IMR-90 (cell line): ENCODE data around the gene SLBP. TPM values are rescaled to one million over a fixed set of nuclear protein-coding genes. Genes with fewer than 3 reads are reported as not detected.

Source experiments
- ATAC-seq: fragments of 200-7000 bp; cut with Tn5 transposase; 2 replicates; pipeline ENCODE4 v1.9.1; 2020; ENCODE audit warnings: low read depth, mild to moderate bottlenecking, moderate library complexity
- BruUV-seq: library from RNA; stranded (reverse); fragments of 400-500 nt; replicated peaks from 2 replicates; lab custom pipeline; 2021; lab: Mats Ljungman, UMichigan
- CTCF ChIA-PET: fragments of 300-600 bp; formaldehyde crosslinking; extraction: SDS; loops from one replicate; lab custom pipeline; 2021; ENCODE audit warnings: antibody characterized with exemption; lab: Yijun Ruan, JAX
- POLR2A ChIA-PET: fragments of 300-600 bp; sonication (Branson Sonifier 250); formaldehyde crosslinking; loops from one replicate; lab custom pipeline; 2022; ENCODE audit warnings: antibody characterized with exemption; ENCODE audit not compliant: unreplicated experiment; lab: Charles Lee
- DNase-seq: peaks from one replicate; pipeline ENCODE4 v3.0.0; 2013
- H2AFZ ChIP-seq: replicated peaks from 2 replicates; pipeline ENCODE3; 2013; ENCODE audit warnings: low read length, mild to moderate bottlenecking; ENCODE audit not compliant: poor library complexity
- H2AK5ac ChIP-seq: 2 replicates; pipeline ENCODE4 v1.6.1; 2013; ENCODE audit warnings: low read depth, low read length, inconsistent platforms
- H2AK9ac ChIP-seq: replicated peaks from 2 replicates; pipeline ENCODE3; 2013; ENCODE audit warnings: mild to moderate bottlenecking, low read depth, low read length, moderate library complexity; ENCODE audit not compliant: poor library complexity
- H2BK120ac ChIP-seq: 2 replicates; pipeline ENCODE4 v1.6.1; 2013; ENCODE audit warnings: low read depth, low read length, inconsistent platforms
- H2BK15ac ChIP-seq: 3 replicates; pipeline ENCODE4 v1.6.1; 2013; ENCODE audit warnings: low read depth, low read length, inconsistent platforms
- H2BK20ac ChIP-seq: 2 replicates; pipeline ENCODE4 v1.6.1; 2013; ENCODE audit warnings: low read depth, mild to moderate bottlenecking, inconsistent platforms, low read length, moderate library complexity
- H2BK5ac ChIP-seq: 2 replicates; pipeline ENCODE4 v1.6.1; 2013; ENCODE audit warnings: mild to moderate bottlenecking, low read depth, low read length, inconsistent platforms; ENCODE audit not compliant: poor library complexity, severe bottlenecking
- H3K14ac ChIP-seq: replicated peaks from 2 replicates; pipeline ENCODE4 v1.6.1; 2013; ENCODE audit warnings: low read depth, low read length, inconsistent platforms
- H3K18ac ChIP-seq: 2 replicates; pipeline ENCODE4 v1.6.1; 2013; ENCODE audit warnings: low read depth, low read length, control low read depth
- H3K23ac ChIP-seq: 2 replicates; pipeline ENCODE4 v1.6.1; 2013; ENCODE audit warnings: low read depth, low read length, inconsistent platforms
- H3K27ac ChIP-seq: 2 replicates; pipeline ENCODE4 v1.5.1; 2013; ENCODE audit warnings: mild to moderate bottlenecking, control low read depth, low read length; ENCODE audit not compliant: insufficient read depth
- H3K27me3 ChIP-seq: 2 replicates; pipeline ENCODE4 v1.6.1; 2013; ENCODE audit warnings: low read length; ENCODE audit not compliant: control insufficient read depth, insufficient read depth
- H3K36me3 ChIP-seq: 2 replicates; pipeline ENCODE4 v1.6.1; 2013; ENCODE audit warnings: low read length, mixed read lengths; ENCODE audit not compliant: control insufficient read depth, insufficient read depth
- H3K4ac ChIP-seq: 2 replicates; pipeline ENCODE4 v1.6.1; 2013; ENCODE audit warnings: low read depth, low read length, inconsistent platforms
- H3K4me1 ChIP-seq: 2 replicates; pipeline ENCODE4 v1.6.1; 2013; ENCODE audit warnings: low read length, mixed read lengths; ENCODE audit not compliant: control insufficient read depth, insufficient read depth
- H3K4me2 ChIP-seq: 2 replicates; pipeline ENCODE4 v1.6.1; 2013; ENCODE audit warnings: low read depth, mild to moderate bottlenecking, control low read depth, low read length, moderate library complexity
- H3K4me3 ChIP-seq: 2 replicates; pipeline ENCODE4 v1.5.1; 2013; ENCODE audit warnings: low read depth, mild to moderate bottlenecking, control low read depth, low read length, moderate library complexity; ENCODE audit not compliant: insufficient read depth
- H3K56ac ChIP-seq: 2 replicates; pipeline ENCODE4 v1.6.1; 2013; ENCODE audit warnings: low read length, inconsistent platforms; ENCODE audit not compliant: insufficient read depth; ENCODE audit errors: extremely low read depth
- H3K79me1 ChIP-seq, 2 experiments: 2 replicates each; pipeline ENCODE4 v1.6.1; 2013; ENCODE audit warnings: low read length in 2 of 2, inconsistent platforms in 1 of 2, low read depth in 1 of 2
- H3K9ac ChIP-seq: 2 replicates; pipeline ENCODE4 v1.6.1; 2013; ENCODE audit warnings: low read depth, low read length, control low read depth
- H3K9me1 ChIP-seq: 2 replicates; pipeline ENCODE4 v1.6.1; 2013; ENCODE audit warnings: low read length, inconsistent platforms; ENCODE audit not compliant: insufficient read depth
- H3K9me3 ChIP-seq: 2 replicates; pipeline ENCODE4 v1.6.1; 2013; ENCODE audit warnings: low read length; ENCODE audit not compliant: control insufficient read depth, insufficient read depth
- H4K20me1 ChIP-seq: 2 replicates; pipeline ENCODE4 v1.6.1; 2013; ENCODE audit warnings: low read length, inconsistent platforms; ENCODE audit not compliant: insufficient read depth
- H4K5ac ChIP-seq: 2 replicates; pipeline ENCODE4 v1.6.1; 2013; ENCODE audit warnings: mild to moderate bottlenecking, low read depth, low read length, control low read depth
- H4K8ac ChIP-seq, 2 experiments: 2 replicates each; pipeline ENCODE4 v1.6.1; 2013; ENCODE audit warnings: low read depth in 2 of 2, low read length in 2 of 2, control low read depth in 1 of 2, inconsistent platforms in 1 of 2
- H4K91ac ChIP-seq: 2 replicates; pipeline ENCODE4 v1.6.1; 2013; ENCODE audit warnings: low read depth, low read length, inconsistent platforms; ENCODE audit not compliant: insufficient read depth
- CHD1 ChIP-seq: IDR thresholded peaks from 2 replicates; pipeline ENCODE4 v1.6.1; 2012; ENCODE audit warnings: low read depth, low read length, improper control_type of control experiment
- CTCF ChIP-seq: conservative IDR thresholded peaks from 2 replicates; pipeline ENCODE4 v1.5.1; 2012; ENCODE audit warnings: mild to moderate bottlenecking, low read depth, low read length, improper control_type of control experiment
- MAFK ChIP-seq: IDR thresholded peaks from 2 replicates; pipeline ENCODE4 v1.6.1; 2012; ENCODE audit warnings: low read depth, low read length, improper control_type of control experiment
- MAZ ChIP-seq: IDR thresholded peaks from 2 replicates; pipeline ENCODE4 v1.6.1; 2012; ENCODE audit warnings: low read depth, mild to moderate bottlenecking, low read length, improper control_type of control experiment, moderate library complexity, borderline replicate concordance
- POLR2A ChIP-seq: IDR thresholded peaks from 2 replicates; pipeline ENCODE4 v1.6.1; 2012; ENCODE audit warnings: mild to moderate bottlenecking, low read depth, low read length
- RCOR1 ChIP-seq: IDR thresholded peaks from 2 replicates; pipeline ENCODE4 v1.6.1; 2012; ENCODE audit warnings: mild to moderate bottlenecking, low read length, improper control_type of control experiment; ENCODE audit not compliant: insufficient replicate concordance
- WGBS, 2 experiments: methylation state at CpG; one replicate each; pipeline versions ENCODE4 v1.1.5 to v1.1.7; 2013; ENCODE audit warnings: missing lambda C conversion rate in 2 of 2; ENCODE audit not compliant: insufficient read length in 1 of 2; ENCODE audit errors: extremely low coverage in 2 of 2; 5-methylcytosine and 5-hydroxymethylcytosine counted together
- dilution Hi-C: fragments of 300-500 bp; cut with HindIII; formaldehyde crosslinking; loops from one replicate; pipeline ENCODE4 v1.14.3; 2018; ENCODE audit warnings: low sequenced_read_pairs; ENCODE audit not compliant: unreplicated experiment
- in situ Hi-C: fragments of 300-500 bp; cut with MboI; formaldehyde crosslinking; loops from 3 replicates; pipeline ENCODE4 v1.14.3; 2019; ENCODE audit warnings: low sequenced_read_pairs, inconsistent platforms, mixed read lengths
- intact Hi-C: fragments of 100-400 bp; cut with micrococcal nuclease; formaldehyde crosslinking; loops from 2 replicates; pipeline ENCODE4 v1.10.0; 2022
- polyA plus RNA-seq, 3 experiments: library from polyadenylated mRNA; depleted of rRNA; stranded (reverse); fragments of >200 nt; gene quantifications; 2 replicates each; pipeline ENCODE4 v1.2.3, GENCODE V29; 2012; ENCODE audit warnings: low replicate concordance in 1 of 3
- total RNA-seq: library from RNA; depleted of rRNA; stranded (reverse); fragments of >200 nt; gene quantifications from 2 replicates; pipeline ENCODE4 v1.2.3, GENCODE V29; 2012

SLBP gene
- total and polyA plus RNA-seq, 2 of the 4 experiments (the other 2 are of a cell fraction), result 64.9 to 66.1 TPM

DNA sequence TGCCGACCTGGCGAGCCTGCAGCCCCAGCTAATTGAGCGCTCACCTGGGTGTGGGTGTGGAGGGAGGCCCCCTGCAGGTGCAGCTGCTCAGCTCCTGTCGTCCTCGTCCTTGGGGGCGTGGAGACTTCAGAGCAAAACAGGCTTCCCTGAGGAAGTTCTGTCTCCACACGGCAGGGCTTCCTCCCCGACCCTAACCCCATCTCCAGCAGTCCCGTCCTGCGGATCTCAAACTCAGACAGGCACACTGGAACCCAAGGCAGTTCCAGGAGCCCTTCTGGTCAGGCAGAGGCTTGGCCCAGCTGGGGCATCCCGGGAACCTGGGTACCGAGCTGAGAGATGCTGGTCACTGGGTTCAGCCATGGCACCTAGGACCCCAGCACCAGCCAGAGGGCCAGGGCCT is 33.6 kb upstream of the SLBP start:
- Histone ChIP-seq H3K9ac (no peak overlapping the region), H2AFZ (no peak overlapping the region), H4K91ac (no peak overlapping the region), H3K27me3 (no peaks in the 10 kb centered on the region; the same call in 1 of the 2 replicates), H3K4me3 (no peak overlapping the region), H3K27ac (no peak overlapping the region), H3K23ac (no peak overlapping the region), H3K18ac (no peak overlapping the region), H2BK120ac (no peak overlapping the region), H4K20me1 (peaks cover 4% of the 10 kb centered on the region; the same call in 1 of the 2 replicates), H4K5ac (no peak overlapping the region), H2AK5ac (no peak overlapping the region), H3K14ac (no peak overlapping the region), H2BK5ac (no peak overlapping the region), H4K8ac (no peak overlapping the region), H3K9me3 (no peaks in the 10 kb centered on the region), H2AK9ac (no peak overlapping the region), H3K79me1 (no peaks in the 10 kb centered on the region; a peak in 1 of 4 replicates), H2BK20ac (no peak overlapping the region), H2BK15ac (no peak overlapping the region), H3K9me1 (no peaks in the 10 kb centered on the region), H3K56ac (no peak overlapping the region), H3K4ac (no peak overlapping the region), H3K36me3 (peaks cover 14% of the 10 kb centered on the region), H3K4me2 (no peak overlapping the region), H3K4me1 (no peaks in the 10 kb centered on the region)
- DNase-seq, result no peak
- dilution Hi-C loops, result no loop called here
- no TSS peak for BruUV-seq
- in situ Hi-C loops, result no loop called here
- TF ChIP-seq POLR2A, result no peak
- no peak for TF ChIP-seq MAZ
- no peak for TF ChIP-seq CHD1
- TF ChIP-seq CTCF, result no peak
- no peak for TF ChIP-seq RCOR1
- no peak for TF ChIP-seq MAFK
- intact Hi-C loops, result no loop called here
- ChIA-PET CTCF (no interaction called here), POLR2A (no interaction called here)
- 84% methylated on average over 6 of the region's 12 CpGs; no CpG with 5 or more reads in 1 of the 2 experiments for WGBS, 2 experiments
- ATAC-seq, result no peak
